Measurements from ENCODE around the gene CLK1. TPM values are rescaled to one million over a fixed set of nuclear protein-coding genes. Genes with fewer than 3 reads are reported as not detected.

The CLK1 gene
- total and polyA plus RNA-seq, 2 of the 13 experiments (the other 11 are each of a cell fraction or from before 2014, with no cell fraction given), result 66.6 to 101 TPM

GRCh38 chr2:200901459-200902072, 37.1 kb upstream of the CLK1 start (continued):
- TF ChIP-seq E2F1 (CRISPR knock-in tag; IDR thresholded peaks at IDR 0.05) (no peak), ZNF333 (CRISPR knock-in tag; IDR thresholded peaks at IDR 0.05; ENCODE audit: borderline replicate concordance) (no peak), AKAP8 (CRISPR knock-in tag; IDR thresholded peaks at IDR 0.05) (no peak), ZNF570 (CRISPR knock-in tag; IDR thresholded peaks at IDR 0.05; ENCODE audit: borderline replicate concordance) (no peak), ZNF782 (CRISPR knock-in tag; IDR thresholded peaks at IDR 0.05; ENCODE audit: borderline replicate concordance) (no peak), ZNF629 (CRISPR knock-in tag; conservative IDR thresholded peaks at IDR 0.05) (no peak), HOXD1 (CRISPR knock-in tag; IDR thresholded peaks at IDR 0.05) (no peak), ZNF768 (CRISPR knock-in tag; IDR thresholded peaks at IDR 0.05) (no peak), ZNF746 (CRISPR knock-in tag; IDR thresholded peaks at IDR 0.05) (no peak), SRSF9 (IDR thresholded peaks at IDR 0.05; ENCODE audit: borderline replicate concordance, insufficient read depth, low read depth, low read length, poor library complexity, severe bottlenecking) (no peak), ZNF263 (CRISPR knock-in tag; IDR thresholded peaks at IDR 0.05) (no peak), TSC22D2 (CRISPR knock-in tag; IDR thresholded peaks at IDR 0.05; ENCODE audit: borderline replicate concordance) (no peak), DNMT1 (CRISPR knock-in tag; IDR thresholded peaks at IDR 0.05) (no peak), RXRB (CRISPR knock-in tag; IDR thresholded peaks at IDR 0.05; ENCODE audit: borderline replicate concordance) (peak; percentile 54; the same call in 1 of the 2 replicates), ZNF567 (CRISPR knock-in tag; IDR thresholded peaks at IDR 0.05; ENCODE audit: borderline replicate concordance) (no peak), ZNF501 (CRISPR knock-in tag; IDR thresholded peaks at IDR 0.05) (peak; percentile 37; the same call in 1 of the 2 replicates), ZNF598 (CRISPR knock-in tag; IDR thresholded peaks at IDR 0.05; ENCODE audit: borderline replicate concordance) (no peak), ZNF605 (CRISPR knock-in tag; IDR thresholded peaks at IDR 0.05) (peak; percentile 40; the same call in 1 of the 2 replicates), DDIT3 (CRISPR knock-in tag; IDR thresholded peaks at IDR 0.05) (no peak), RARA (CRISPR knock-in tag; IDR thresholded peaks at IDR 0.05) (no peak), ZKSCAN5 (CRISPR knock-in tag; IDR thresholded peaks at IDR 0.05) (no peak), MIXL1 (CRISPR knock-in tag; IDR thresholded peaks at IDR 0.05) (peak; percentile 54; the same call in 1 of the 2 replicates), RAD21 (CRISPR knock-in tag; IDR thresholded peaks at IDR 0.05) (peak; percentile 87), ATAD3A (CRISPR knock-in tag; IDR thresholded peaks at IDR 0.05) (no peak), ZNF841 (CRISPR knock-in tag; IDR thresholded peaks at IDR 0.05; ENCODE audit: borderline replicate concordance) (no peak), PHF8 (CRISPR knock-in tag; IDR thresholded peaks at IDR 0.05) (no peak), JUN (CRISPR knock-in tag; IDR thresholded peaks at IDR 0.05) (no peak), SCMH1 (CRISPR knock-in tag; IDR thresholded peaks at IDR 0.05; ENCODE audit: borderline replicate concordance) (no peak), ZFP62 (CRISPR knock-in tag; IDR thresholded peaks at IDR 0.05) (no peak), MAX (IDR thresholded peaks at IDR 0.05) (no peak), ZNF513 (CRISPR knock-in tag; conservative IDR thresholded peaks at IDR 0.05) (no peak), RBFOX2 (IDR thresholded peaks at IDR 0.05; ENCODE audit: low read depth, low read length) (no peak)
